ENCODE results near the gene IL1R2.

Gene IL1R2

GRCh38 chr2:101961338-101962191 is 30.2 kb upstream of the IL1R2 start:
- DNase-seq, result no peak
- Histone ChIP-seq H3K9me3 (no peaks in the 10 kb centered on the region), H3K27me3 (no peaks in the 10 kb centered on the region), H3K4me1 (no peaks in the 10 kb centered on the region), H3K4me3 (ENCODE audit: low read depth, low read length) (no peak overlapping the region), H3K36me3 (no peaks in the 10 kb centered on the region)
- TF ChIP-seq CTCF (IDR thresholded peaks at IDR 0.05; ENCODE audit: low read depth, low read length), result no peak

GRCh38 chr2:101962309-101962708 is 29.5 kb upstream of the IL1R2 start:
- DNase-seq, result no peak
- TF ChIP-seq CTCF (IDR thresholded peaks at IDR 0.05; ENCODE audit: low read depth, low read length), result no peak
- no peak overlapping the region for H3K4me3 ChIP-seq (ENCODE audit: low read depth, low read length)
- no peaks in the 10 kb centered on the region for H3K27me3 ChIP-seq
- H3K9me3 ChIP-seq, result no peaks in the 10 kb centered on the region
- H3K4me1 ChIP-seq, result no peaks in the 10 kb centered on the region
- H3K36me3 ChIP-seq, result no peaks in the 10 kb centered on the region

GRCh38 chr2:101963198-101963597 is 28.6 kb upstream of the IL1R2 start:
- Histone ChIP-seq H3K4me3 (ENCODE audit: low read depth, low read length) (no peak overlapping the region), H3K4me1 (no peaks in the 10 kb centered on the region), H3K36me3 (no peaks in the 10 kb centered on the region), H3K27me3 (no peaks in the 10 kb centered on the region), H3K9me3 (no peaks in the 10 kb centered on the region)
- no peak for DNase-seq
- no peak for TF ChIP-seq CTCF (IDR thresholded peaks at IDR 0.05; ENCODE audit: low read depth, low read length)

GRCh38 chr2:101967826-101968513 is 23.8 kb upstream of the IL1R2 start:
- H3K4me1 ChIP-seq, result no peaks in the 10 kb centered on the region
- no peak overlapping the region for H3K4me3 ChIP-seq (ENCODE audit: low read depth, low read length)
- H3K27me3 ChIP-seq, result no peaks in the 10 kb centered on the region
- no peaks in the 10 kb centered on the region for H3K9me3 ChIP-seq
- no peak for DNase-seq
- no peaks in the 10 kb centered on the region for H3K36me3 ChIP-seq
- no peak for TF ChIP-seq CTCF (IDR thresholded peaks at IDR 0.05; ENCODE audit: low read depth, low read length)

GRCh38 chr2:101969723-101970122 is 22.0 kb upstream of the IL1R2 start:
- H3K9me3 ChIP-seq, result no peaks in the 10 kb centered on the region
- no peaks in the 10 kb centered on the region for H3K27me3 ChIP-seq
- H3K4me1 ChIP-seq, result no peaks in the 10 kb centered on the region
- no peak for DNase-seq
- no peak for TF ChIP-seq CTCF (IDR thresholded peaks at IDR 0.05; ENCODE audit: low read depth, low read length)
- no peaks in the 10 kb centered on the region for H3K36me3 ChIP-seq
- no peak overlapping the region for H3K4me3 ChIP-seq (ENCODE audit: low read depth, low read length)

- no peak for DNase-seq
- TF ChIP-seq CTCF (IDR thresholded peaks at IDR 0.05; ENCODE audit: low read depth, low read length), result no peak
- H3K9me3 ChIP-seq, result no peaks in the 10 kb centered on the region
- H3K27me3 ChIP-seq, result no peaks in the 10 kb centered on the region
- H3K36me3 ChIP-seq, result no peaks in the 10 kb centered on the region
- H3K4me3 ChIP-seq (ENCODE audit: low read depth, low read length), result no peak overlapping the region
- H3K4me1 ChIP-seq, result no peaks in the 10 kb centered on the region
Measured at GRCh38 chr2:101970901-101971300, 20.9 kb upstream of the IL1R2 start.
